HUDEP-2 (cell line): Measurements from ENCODE around the gene NUP93.

ENCODE experiments used
- DNase-seq, 76 experiments: peaks; one replicate each; lab custom pipeline; 2025; ENCODE audit not compliant: unreplicated experiment in 76 of 76; lab: John Stamatoyannopoulos, UW

NUP93 gene

DNA sequence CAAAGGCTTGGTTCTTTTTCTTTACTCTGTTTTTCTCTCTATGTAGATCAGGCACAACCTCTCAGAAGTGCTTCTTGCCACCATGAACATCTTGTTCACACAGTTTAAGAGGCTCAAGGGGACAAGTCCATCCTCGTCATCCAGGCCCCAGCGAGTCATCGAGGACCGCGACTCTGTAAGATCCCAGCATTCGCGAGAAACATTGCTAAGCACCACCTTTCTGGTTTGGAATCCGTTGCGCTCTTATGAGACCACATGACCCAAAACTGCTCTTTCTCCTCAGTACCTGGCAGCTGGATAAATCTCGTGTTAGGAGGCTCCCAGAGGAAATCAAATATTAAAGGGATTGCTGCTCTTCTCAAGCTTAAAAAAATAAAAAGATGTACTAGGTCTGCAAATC, 111.7 kb downstream of the NUP93 start:
- DNase-seq = no peak

DNA sequence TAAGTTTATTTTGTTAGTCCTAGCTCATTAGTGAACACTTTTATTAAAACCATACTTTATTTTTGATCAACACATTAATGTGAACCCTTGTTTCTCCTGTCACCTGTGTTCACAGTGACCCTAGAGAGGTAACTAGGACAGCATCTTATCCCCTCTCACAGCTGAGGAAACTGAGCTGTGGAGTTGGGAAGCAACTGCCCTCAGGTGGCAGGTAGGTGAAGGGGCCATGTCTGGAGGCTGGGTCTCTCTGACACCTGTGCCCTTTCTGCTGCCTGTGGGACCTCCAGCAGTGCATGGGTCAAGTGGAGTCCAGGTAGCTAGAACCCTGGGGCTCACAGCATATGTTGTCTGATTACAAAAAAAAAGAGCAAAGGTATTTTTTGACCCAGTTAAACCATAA, 112.2 kb downstream of the NUP93 start:
- DNase-seq = no peak

DNA sequence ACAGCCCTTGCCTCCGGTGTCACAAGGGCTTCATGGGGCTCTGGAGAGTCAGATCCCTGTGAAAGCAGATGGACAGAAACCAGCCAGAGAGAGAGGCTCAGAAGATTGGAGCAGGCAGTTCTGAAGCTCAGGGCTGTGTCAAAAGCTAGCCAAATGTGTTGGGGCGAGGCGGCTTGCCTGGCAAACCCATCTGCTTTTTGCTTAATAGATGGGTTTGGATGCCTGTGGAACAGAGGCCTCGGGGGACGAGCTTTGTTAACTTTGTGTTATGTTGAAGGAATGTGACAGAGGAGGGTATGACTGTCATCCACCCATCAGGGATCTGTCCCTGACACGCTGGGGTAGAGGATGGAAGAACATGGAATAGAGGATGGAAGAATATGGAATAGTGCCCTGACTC, 114.1 kb downstream of the NUP93 start:
- no peak for DNase-seq

DNA sequence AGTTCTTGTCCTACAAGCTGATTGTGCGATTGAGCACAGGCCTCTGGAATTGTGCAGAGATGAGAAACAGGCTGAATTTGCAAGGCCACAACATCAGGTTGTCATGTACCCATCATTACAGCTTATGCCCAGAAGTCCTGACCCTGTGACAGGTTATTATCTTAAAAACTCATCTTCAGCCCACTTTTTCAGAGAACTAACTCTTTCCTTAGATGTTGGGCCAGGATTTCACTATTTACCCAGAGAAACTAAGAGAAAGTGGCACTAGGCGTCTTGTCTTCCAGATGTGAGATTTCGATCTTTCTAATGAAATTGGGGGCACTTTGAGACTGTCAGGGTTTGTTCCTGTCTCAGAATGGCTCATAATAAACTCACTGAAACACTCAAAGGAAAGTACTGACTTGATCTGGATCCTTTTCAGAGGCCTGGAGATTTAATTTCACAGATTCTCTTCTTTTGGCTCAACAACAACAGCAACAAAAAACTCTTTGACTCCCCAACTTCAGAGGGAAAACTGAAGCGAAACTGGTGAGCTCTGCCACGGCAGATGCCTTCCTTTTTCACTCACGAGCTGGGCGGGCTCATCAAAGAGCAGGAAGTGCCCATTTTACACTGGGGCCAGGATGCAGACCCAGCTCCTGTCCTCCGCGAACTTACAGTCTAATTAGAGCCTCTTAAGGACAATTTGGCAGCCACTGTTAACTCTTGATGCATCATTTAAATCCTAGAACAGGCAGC, 117.4 kb downstream of the NUP93 start:
- DNase-seq = no peak

DNA sequence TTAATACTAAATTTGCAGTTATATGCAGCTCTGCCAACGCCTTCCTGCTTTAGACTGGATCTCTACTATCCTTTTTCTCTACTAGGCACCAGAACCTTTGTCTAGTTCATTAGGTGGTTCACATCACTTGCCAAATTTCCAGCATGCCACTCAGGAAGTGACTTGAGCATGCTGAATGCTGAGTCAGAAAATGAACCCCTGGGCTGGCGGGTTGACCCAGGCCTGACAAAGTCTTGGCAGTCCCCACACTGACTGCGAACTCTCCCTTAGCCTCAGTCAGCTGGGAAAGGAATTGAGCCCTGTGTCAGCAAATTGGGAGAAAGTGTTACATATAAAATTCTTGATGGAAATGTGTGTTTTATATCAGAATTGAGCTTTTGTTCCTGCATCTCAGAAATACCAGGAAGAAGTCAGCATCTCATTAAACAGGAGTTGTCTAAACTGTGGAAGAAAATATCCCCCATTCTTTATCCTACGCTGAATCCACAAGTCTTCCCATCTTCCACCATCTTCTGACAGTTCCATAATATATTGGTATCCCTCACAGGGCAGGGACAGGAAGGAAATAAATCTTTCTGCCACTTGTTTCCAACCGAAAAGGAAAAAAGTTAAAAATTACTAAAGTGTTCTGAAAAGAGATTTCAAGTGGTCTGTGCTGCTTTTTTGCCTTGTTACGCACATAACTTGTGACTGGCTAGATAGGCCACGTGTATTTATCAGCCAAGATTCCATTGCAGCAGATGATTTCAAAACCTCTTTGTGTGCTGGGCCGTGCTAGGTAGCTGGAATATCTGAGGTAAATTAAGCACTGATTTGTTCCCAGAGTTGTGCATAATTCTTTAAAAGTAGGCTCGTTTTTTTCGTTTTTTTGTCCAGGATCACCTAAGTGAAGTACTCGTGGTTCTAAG, 118.4 kb downstream of the NUP93 start:
- no peak for DNase-seq

DNA sequence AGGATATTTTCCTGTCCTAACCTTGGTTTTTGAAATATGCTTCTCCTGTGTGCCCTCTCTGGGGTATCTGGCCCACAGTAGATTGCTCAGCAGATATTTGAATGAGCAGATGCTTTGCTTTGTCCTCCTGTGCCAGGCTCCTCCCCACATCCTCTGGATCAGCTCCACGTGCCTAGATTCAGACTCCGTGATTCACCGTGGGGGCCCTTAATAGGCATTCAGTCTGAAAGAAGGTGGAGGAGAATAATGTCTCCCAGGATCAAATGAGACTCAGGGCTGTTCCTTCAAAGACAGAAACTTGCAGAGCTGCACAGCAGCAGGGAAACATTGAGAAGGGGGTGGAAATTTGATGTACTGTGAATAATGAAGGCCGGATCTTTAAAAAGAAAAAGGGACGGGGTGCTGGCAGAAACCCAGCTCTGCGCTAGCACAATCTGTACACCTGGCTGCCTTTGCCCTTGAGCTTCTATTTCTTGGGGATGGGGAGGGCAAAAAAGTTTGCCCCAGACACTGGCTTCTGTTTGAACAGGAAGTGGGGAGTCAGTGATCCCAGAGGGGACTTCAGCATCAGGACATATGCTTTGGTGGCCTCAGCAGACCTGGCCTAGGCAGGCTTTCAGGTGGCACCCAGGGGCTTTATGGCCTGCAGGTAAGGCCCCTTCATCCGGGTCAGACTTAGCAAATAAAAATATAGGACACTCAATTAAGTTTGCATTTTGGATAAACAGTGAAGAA, 119.2 kb downstream of the NUP93 start:
- no peak for DNase-seq

DNA sequence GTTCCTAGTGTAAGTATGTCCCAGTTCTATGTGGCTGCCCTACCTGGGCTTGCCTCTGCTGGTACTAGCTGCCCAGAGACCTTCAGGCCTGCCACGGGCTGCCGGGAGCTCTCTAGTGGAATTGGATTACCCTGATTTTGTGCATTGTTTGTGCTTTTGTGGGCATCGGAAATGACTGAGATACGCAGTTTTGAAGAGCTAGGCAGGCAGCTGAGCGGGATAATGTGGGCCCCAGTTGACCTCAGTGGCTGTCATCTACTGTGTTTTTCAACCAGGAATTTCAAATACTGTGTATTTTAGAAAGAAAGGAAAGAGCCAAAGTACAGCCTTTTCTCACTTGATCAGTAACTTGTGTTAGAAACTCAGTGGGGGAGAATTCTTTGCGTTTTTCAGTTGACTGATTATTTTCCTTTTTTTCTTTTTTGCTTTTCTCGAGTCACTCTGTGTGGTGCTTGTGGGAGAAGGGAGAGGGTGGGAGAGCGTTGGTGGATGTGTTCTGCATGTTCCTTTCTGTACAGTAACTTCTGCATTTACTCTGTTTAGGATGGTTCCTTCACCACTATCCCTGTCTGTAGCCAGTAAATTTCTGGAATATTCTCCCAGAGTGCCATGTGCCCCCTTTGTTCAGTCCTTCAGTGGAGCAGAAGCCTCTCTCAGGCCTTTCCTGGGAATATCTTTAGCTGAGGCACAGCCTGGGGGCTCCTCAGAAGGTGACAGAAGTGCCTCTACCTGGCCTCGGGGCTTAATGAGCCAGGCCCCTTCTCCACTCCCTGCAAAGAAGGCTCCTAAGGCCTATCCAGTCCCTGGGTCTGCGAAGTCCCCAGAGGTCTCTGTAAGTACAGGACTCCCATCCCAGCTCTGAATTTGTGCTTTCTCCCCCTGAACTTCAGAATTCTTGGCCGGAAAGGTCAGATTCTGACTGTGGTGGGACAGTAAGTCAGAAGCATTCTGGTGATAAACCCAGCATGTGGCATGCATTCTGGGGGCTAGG, 120.1 kb downstream of the NUP93 start:
- DNase-seq = no peak

DNA sequence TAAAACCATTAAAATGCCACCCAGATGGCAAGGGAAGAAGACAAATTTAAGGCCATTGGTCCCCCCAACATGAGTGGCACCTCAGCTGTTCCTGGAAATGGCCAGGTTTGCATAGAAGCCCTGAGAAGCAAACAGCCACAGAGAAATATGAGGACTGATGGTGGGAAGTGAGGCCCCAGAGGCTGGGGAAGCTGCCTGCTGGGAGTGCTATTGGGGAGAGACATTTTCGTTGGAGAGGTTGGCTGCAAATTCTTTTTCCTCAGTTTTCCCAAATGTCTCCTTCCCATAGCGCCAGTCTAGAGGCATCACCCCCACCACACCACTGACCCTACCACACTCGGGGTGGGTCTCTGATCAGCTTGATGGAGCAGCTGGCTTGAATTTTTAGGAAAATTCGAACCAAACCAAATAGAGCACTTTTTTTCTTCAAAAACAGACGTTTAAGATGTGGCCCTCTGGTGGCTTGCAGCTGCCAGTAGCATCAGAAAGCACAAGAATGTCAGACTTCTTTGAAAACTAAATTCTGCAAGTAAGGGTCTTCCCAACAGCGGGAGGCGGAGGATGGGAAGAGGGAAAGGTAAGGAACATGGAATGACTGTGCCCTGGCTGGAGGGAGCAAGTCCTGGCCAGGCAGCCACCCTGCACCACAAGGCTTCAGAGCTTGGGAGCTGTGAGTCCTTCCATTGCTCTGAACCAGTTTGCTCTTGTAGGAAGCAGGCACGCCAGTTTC, 121.9 kb downstream of the NUP93 start:
- peak in 2 of 76 experiments; percentile 1 to 4 for DNase-seq

DNA sequence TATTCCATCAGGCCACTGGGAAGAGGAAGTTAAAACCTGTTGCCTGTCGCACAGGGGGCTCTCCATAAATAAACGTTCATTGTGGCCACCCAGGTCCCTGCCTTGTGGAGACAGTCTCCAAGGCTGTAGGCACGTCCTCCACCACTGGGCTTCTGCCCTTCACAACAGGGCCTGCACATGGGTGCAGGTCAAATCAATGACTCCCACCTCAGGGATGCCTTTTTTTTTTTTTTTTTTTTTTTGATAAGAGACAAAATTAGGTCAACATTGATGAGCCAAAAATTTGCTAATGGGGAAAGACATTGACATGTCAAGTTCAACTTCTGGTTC, 122.4 kb downstream of the NUP93 start:
- DNase-seq = no peak

DNA sequence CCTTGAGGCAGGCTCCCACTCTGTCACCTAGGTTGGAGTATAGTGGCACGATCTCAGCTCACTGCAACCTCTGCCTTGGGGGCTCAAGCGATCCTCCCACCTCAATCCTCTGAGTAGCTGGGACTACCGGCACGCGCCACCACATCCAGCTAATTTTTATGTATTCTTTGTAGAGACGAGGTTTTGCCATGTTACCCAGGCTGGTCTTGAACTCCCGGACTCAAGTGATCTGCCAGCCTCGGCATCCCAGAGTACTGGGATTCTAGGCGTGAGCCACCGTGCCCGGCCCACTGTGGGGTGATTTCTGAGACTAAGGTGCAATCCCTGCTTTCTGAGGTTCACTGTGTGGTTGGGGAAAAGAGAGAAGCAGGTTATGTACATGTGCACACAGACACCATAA, 123.0 kb downstream of the NUP93 start:
- no peak for DNase-seq

DNA sequence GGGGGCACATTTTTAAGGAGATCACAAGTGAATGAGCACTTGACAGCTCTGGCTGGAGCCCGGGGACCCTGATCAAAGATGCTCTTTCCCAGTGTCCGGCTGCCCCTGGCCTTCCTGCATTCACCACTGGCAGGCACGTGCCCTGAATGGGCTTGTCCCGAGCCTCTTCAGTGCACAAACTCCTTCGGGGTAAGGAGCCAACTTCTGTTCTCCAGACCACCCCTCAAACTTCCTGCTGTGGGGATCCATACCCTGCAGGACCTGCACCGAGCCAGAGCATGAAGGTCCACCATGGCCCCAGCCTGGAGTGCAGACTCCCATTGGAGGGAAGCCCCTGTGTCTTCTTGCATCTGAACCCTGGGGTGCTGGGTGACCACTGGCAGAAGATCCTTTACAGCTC, 125.3 kb downstream of the NUP93 start:
- DNase-seq = no peak

DNA sequence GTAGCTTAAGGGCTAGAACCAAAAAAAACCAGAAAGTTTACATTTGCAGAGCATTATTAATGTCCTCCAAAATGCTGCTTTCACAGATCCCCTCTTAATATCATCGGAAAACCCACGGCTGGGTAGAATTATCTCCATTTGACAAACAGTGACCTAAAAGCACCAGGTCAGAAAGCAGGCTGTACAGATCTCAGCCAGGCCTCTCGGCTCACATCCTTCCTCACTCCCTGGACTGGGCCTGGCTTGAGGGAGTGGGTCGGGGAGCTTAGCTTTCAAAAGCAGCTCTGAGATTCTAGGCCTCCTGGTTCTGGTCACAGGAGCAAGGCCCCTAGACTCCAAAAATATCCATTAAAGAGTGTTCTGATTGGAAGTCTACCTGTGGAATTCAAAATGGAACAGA, 126.0 kb downstream of the NUP93 start:
- no peak for DNase-seq

DNA sequence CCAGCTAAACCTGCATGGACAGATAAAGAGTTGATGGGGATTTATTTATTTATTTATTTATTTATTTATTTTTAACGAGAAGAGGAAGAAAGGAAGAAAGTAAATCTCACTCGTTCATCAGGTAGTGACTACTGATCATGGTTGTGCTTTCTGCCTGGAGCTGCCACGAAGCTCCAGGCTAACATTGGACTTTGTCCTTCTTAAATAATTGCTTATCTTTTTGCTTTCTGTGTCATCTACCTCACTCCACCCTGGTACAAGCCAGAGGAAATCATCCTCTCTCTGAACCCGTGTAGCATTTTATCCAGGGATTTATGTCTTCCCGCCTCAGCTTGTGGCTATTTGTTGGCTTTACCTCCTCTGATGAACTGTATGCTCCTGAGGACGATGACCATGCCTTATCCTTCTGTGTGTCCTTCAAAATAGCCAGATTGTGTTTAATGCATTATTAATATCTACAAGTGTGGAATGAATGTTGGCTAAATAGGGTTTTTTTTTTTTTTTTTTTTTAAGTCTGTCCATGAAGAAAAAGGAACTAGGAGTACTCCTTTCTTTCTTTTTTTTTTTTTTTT, 127.0 kb downstream of the NUP93 start:
- DNase-seq = no peak

DNA sequence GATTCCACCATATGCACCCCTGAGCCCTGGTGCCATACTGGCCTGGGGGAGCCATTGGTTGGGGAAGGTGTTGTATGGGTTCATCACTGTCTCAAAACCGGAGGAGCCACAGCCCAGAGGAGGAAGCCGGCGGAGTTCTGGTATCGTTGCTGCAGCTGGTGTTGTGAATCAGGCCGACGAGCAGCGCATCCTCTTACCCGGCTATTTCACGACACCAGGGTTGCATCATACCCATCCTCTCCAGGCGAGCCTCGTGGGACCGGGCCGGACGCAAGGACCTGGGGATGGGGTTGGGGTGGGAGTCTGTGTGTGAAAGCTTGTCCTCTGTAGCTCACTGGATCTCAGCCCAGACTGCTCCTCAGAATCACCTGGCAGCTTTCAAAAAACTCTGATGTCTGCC, 128.4 kb downstream of the NUP93 start:
- DNase-seq = no peak

DNA sequence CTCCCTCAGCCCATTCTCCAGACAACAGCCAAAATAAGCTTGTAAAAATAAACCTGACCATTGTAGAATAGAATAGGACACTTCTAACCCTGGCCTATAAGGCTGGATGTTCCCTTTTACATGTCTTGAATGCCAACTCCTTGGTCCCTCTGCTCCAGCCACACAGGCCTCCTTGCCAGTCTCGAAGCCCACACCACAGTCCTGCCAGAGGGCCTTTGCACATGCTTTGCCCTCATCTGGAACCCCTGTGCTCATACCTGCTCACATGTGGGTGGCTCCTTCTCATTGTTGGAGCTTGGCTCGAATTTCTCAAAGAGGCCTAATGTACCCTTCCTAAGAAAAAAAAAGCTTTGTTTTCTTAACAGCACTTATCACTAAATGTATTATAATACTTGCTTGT, 129.7 kb downstream of the NUP93 start:
- DNase-seq = no peak

DNA sequence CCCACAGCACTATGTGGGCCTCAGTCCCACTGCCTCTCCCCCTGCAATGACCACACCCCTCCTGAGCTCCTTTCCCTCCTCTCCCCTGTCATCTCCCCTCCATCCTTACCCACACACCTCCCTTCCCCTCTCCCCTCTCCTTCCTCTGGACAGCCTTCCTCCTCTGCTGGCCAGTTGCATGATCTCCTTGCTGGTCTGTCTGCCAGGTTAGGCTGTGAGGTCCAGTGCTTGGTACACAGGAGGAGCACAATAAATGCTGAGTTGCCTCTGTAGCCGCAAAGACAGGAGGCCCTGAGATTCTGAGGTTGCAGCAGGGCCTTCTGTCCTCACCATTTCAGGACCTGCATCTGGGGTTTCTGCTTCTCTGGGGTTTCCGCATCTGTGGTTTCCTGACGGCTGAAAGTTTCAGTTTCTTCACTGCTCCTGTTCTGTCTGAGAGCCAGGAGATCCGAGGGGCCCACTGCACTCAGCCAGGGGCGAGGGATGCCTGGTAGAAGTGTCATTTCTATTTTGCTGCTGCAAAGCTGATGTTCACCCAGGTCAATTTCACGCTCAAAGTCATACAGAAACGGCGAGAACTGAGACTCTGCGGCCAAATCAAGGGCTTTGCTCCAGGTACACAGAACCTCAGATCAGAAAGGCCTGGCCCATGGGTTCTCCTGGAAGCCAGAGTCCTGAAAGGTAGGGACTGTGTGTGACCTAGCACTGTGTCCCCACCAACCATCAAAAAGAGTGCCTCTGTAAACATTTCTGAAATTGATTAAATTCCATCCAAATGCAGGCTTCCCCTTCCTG, 130.5 kb downstream of the NUP93 start:
- DNase-seq = no peak

DNA sequence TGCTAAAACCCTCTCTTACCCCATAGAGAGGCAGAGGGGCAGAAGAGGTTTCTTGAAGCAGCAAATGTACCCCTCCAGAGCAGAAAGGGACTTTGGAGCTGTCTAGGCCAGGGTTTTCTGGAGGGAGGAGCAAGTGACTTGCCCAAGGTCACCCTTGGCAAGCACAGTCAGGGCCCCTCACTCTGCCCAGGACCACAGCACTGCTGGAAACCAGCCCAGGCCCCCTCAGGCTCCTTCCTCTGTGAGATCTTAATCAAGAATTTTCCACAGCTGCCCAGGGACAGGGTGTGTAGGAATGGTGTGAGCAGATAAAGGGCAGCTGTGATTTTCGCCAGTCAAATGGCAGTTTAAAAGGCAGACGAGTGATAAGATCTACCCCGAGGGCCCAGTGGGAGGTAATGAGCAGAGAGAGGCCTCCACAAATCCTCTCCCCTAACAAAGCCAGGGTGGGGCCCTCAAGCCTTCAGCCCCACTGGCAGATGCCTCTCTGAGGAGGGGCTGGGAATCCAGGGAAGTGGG, 131.2 kb downstream of the NUP93 start:
- peak in 37 of 76 experiments; percentile 7 to 82 (median 30) for DNase-seq

DNA sequence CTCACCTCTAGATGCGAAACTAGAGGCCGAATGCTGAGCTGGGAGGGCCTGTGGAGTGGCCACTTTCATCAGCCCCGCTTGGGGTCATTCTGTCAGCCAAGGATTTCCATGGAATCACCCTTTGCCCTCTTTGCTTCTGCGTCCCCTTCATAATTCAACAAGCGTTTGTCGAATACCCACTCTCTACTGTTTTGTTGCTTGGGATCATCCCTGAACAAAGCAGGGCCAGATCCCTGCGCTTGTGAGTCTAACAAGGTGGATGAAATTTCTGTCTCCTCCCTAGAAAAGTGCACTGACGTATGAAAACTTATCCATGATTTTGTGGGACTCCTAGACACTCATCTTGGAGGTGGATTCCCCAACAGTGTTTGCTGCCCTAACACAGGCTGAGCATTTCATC, 131.8 kb downstream of the NUP93 start:
- DNase-seq = no peak
